ENCODE results near the gene SIN3A.
A peak's percentile ranks its signal among the peaks of the same experiment; 100 is the strongest.
"Not testable (repeated sequence)": the region's sequence is repeated elsewhere in the genome, so short reads cannot be mapped to it uniquely, and the experiment has no call there.

The SIN3A gene

GRCh38 chr15:75356006-75356405, 95.5 kb downstream of the SIN3A start:
- DNase-seq, result no peak

GRCh38 chr15:75355369-75355768, 96.1 kb downstream of the SIN3A start:
- no peak for DNase-seq

GRCh38 chr15:75354454-75354853, 97.0 kb downstream of the SIN3A start:
- no peak for DNase-seq

- DNase-seq, result no peak
Measured at GRCh38 chr15:75353604-75354003, 97.9 kb downstream of the SIN3A start.

GRCh38 chr15:75352186-75353080, 99.1 kb downstream of the SIN3A start:
- DNase-seq, result no peak

GRCh38 chr15:75350601-75351361, 100.7 kb downstream of the SIN3A start:
- no peak for DNase-seq

GRCh38 chr15:75349851-75350588, 101.5 kb downstream of the SIN3A start:
- DNase-seq, result peak; percentile 24 to 51

GRCh38 chr15:75349351-75349669, 102.2 kb downstream of the SIN3A start:
- DNase-seq, result not testable (repeated sequence)

- no peak for DNase-seq
Measured at GRCh38 chr15:75348562-75349350, 102.7 kb downstream of the SIN3A start.

- no peak for DNase-seq
Measured at GRCh38 chr15:75348034-75348561, 103.4 kb downstream of the SIN3A start.

GRCh38 chr15:75347222-75348033, 104.1 kb downstream of the SIN3A start:
- DNase-seq, result peak; percentile 4 to 23

GRCh38 chr15:75346796-75347221, 104.7 kb downstream of the SIN3A start, which contains the start of gene NEIL1:
Gene NEIL1, plus strand, starts transcription at chr15:75347039. Its CDS starts 1,867 bp downstream, at chr15:75348906.
- DNase-seq, result no peak

GRCh38 chr15:75343953-75344352, 107.5 kb downstream of the SIN3A start:
- DNase-seq, result not testable (repeated sequence)

GRCh38 chr15:75342221-75342620, 109.3 kb downstream of the SIN3A start:
- no peak for DNase-seq

- no peak for DNase-seq
Measured at GRCh38 chr15:75339531-75340240, 111.8 kb downstream of the SIN3A start.

- no peak for DNase-seq
Measured at GRCh38 chr15:75338661-75339240, 112.7 kb downstream of the SIN3A start.

- peak; percentile 76 to 89 for DNase-seq
Measured at GRCh38 chr15:75335705-75336355, 115.7 kb downstream of the SIN3A start, which contains the start of gene COMMD4. Gene COMMD4, plus strand, starts transcription at chr15:75336063. Its CDS starts 27 bp downstream, at chr15:75336090.

- no peak for DNase-seq
Measured at GRCh38 chr15:75335313-75335704, 116.2 kb downstream of the SIN3A start.
